ENCODE measurements around the gene FOXJ1.

GRCh38 chr17:76136276-76137000 lies 4.6 kb downstream of the FOXJ1 start:
- TF ChIP-seq CTCF (conservative IDR thresholded peaks at IDR 0.05; ENCODE audit: low read length) (no peak), EZH2phosphoT487 (IDR thresholded peaks at IDR 0.05; ENCODE audit: borderline replicate concordance) (no peak)
